GM12878 (cell line): ENCODE results near the gene NME8. TPM values are rescaled to one million over a fixed set of nuclear protein-coding genes. Genes with fewer than 3 reads are reported as not detected.

ENCODE experiments used
- ATAC-seq: fragments of 200-7000 bp; cut with Tn5 transposase; 3 replicates; pipeline ENCODE4 v1.9.1; 2020; ENCODE audit warnings: mild to moderate bottlenecking, moderate library complexity
- BruUV-seq: library from RNA; stranded (reverse); fragments of 400-500 nt; replicated peaks from 2 replicates; lab custom pipeline; 2021; lab: Mats Ljungman, UMichigan
- CTCF ChIA-PET: fragments of 300-600 bp; sonication (Branson Sonifier 250); formaldehyde crosslinking; extraction: SDS; loops from one replicate; lab custom pipeline; 2021; ENCODE audit warnings: inconsistent platforms; lab: Yijun Ruan, JAX
- POLR2A ChIA-PET: fragments of 350-600 bp; formaldehyde crosslinking; extraction: SDS; loops from one replicate; lab custom pipeline; 2021; ENCODE audit warnings: inconsistent platforms; lab: Charles Lee
- RAD21 ChIA-PET: fragments of 300-600 bp; sonication (Branson Sonifier 250); formaldehyde crosslinking; loops from one replicate; lab custom pipeline; 2023; ENCODE audit warnings: antibody characterized with exemption; ENCODE audit not compliant: unreplicated experiment; lab: Charles Lee
- SMC1A ChIA-PET: fragments of 300-600 bp; sonication (Branson Sonifier 250); formaldehyde crosslinking; loops from one replicate; lab custom pipeline; 2023; ENCODE audit not compliant: unreplicated experiment, uncharacterized antibody; lab: Charles Lee
- DNase-seq: peaks from one replicate; pipeline ENCODE4 v3.0.0-alpha.2; 2011; ENCODE audit warnings: low read depth, low spot score
- FAIRE-seq: peaks from 3 replicates; lab custom pipeline; 2011; peaks lifted over from hg19 to GRCh38; lab: Jason Lieb, UNC
- H2AFZ ChIP-seq: 2 replicates; pipeline ENCODE4 v1.6.0; 2011; ENCODE audit warnings: low read depth, low read length, control low read depth; ENCODE audit not compliant: control insufficient read depth
- H3K27ac ChIP-seq: 2 replicates; pipeline ENCODE4 v1.5.1; 2011; ENCODE audit warnings: control low read depth; ENCODE audit not compliant: control insufficient read depth, insufficient read depth
- H3K27me3 ChIP-seq, 2 experiments: replicated peaks in 1 of 2; 2 replicates each; pipeline versions ENCODE4 v1.6.0 to v1.6.1; 2011; ENCODE audit warnings: low read length in 1 of 2; ENCODE audit not compliant: control insufficient read depth in 2 of 2, insufficient read depth in 2 of 2
- H3K36me3 ChIP-seq, 2 experiments: 2 replicates each; pipeline ENCODE4 v1.5.1; 2011; ENCODE audit warnings: low read length in 1 of 2; ENCODE audit not compliant: control insufficient read depth in 2 of 2, insufficient read depth in 2 of 2
- H3K4me1 ChIP-seq: 2 replicates; pipeline ENCODE4 v1.6.1; 2011; ENCODE audit warnings: mild to moderate bottlenecking, low read length, moderate library complexity, mixed read lengths; ENCODE audit not compliant: control insufficient read depth, insufficient read depth
- H3K4me2 ChIP-seq: 2 replicates; pipeline ENCODE4 v1.6.0; 2011; ENCODE audit warnings: control low read depth; ENCODE audit not compliant: control insufficient read depth, insufficient read depth
- H3K4me3 ChIP-seq: fragments of 200-600 bp; sonication (generic); 2 replicates; pipeline ENCODE4 v1.5.1; 2016
- H3K79me2 ChIP-seq: 2 replicates; pipeline ENCODE4 v1.6.0; 2011; ENCODE audit warnings: low read length; ENCODE audit not compliant: control insufficient read depth, insufficient read depth
- H3K9ac ChIP-seq: 2 replicates; pipeline ENCODE4 v1.8.0; 2011; ENCODE audit warnings: low read length, control low read depth, mixed read lengths; ENCODE audit not compliant: control insufficient read depth, insufficient read depth
- H3K9me3 ChIP-seq: replicated peaks from 3 replicates; pipeline ENCODE4 v1.5.1; 2011; ENCODE audit warnings: mild to moderate bottlenecking, low read length; ENCODE audit not compliant: control insufficient read depth, insufficient read depth
- H4K20me1 ChIP-seq: 2 replicates; pipeline ENCODE4 v1.6.0; 2011; ENCODE audit not compliant: control insufficient read depth, insufficient read depth
- ATF7 ChIP-seq: fragments of 450-650 bp; IDR thresholded peaks from 2 replicates; pipeline ENCODE4 v1.6.1; 2016; ENCODE audit warnings: low read depth, mild to moderate bottlenecking
- BHLHE40 ChIP-seq, 2 experiments: fragments of 450-650 bp in 1 of 2; IDR thresholded peaks; 2 replicates each; pipeline ENCODE4 v1.6.1; 2011 to 2017; ENCODE audit warnings: low read depth in 2 of 2, borderline replicate concordance in 1 of 2, improper control_type of control experiment in 1 of 2, low read length in 1 of 2, mild to moderate bottlenecking in 1 of 2
- CHD1 ChIP-seq: IDR thresholded peaks from 2 replicates; pipeline ENCODE4 v1.6.1; 2012; ENCODE audit warnings: low read depth, low read length, improper control_type of control experiment
- CHD4 ChIP-seq: fragments of 200-600 bp; sonication (generic); IDR thresholded peaks from 2 replicates; pipeline ENCODE4 v1.6.1; 2016; ENCODE audit warnings: mild to moderate bottlenecking
- DPF2 ChIP-seq: fragments of 450-650 bp; IDR thresholded peaks from 2 replicates; pipeline ENCODE4 v1.6.1; 2017; ENCODE audit warnings: mild to moderate bottlenecking
- EED ChIP-seq: sonication (generic); IDR thresholded peaks from 2 replicates; pipeline ENCODE4 v1.6.1; 2016; ENCODE audit warnings: antibody characterized with exemption, low read depth
- EGR1 ChIP-seq, 2 experiments: IDR thresholded peaks; 1 replicate in 1 of 2; 2 replicates in 1 of 2; pipeline ENCODE4 v1.6.1; 2011 to 2012; ENCODE audit warnings: low read depth in 2 of 2, low read length in 2 of 2, borderline replicate concordance in 1 of 2, mild to moderate bottlenecking in 1 of 2, moderate library complexity in 1 of 2
- GABPA ChIP-seq: IDR thresholded peaks from 2 replicates; pipeline ENCODE4 v1.6.1; 2014; ENCODE audit warnings: antibody characterized with exemption, low read depth, mild to moderate bottlenecking, inconsistent platforms
- HCFC1 ChIP-seq: fragments of 150-350 bp; IDR thresholded peaks from 2 replicates; pipeline ENCODE4 v1.6.1; 2014; ENCODE audit warnings: low read length
- IKZF1 ChIP-seq: fragments of 450-650 bp; conservative IDR thresholded peaks from 2 replicates; pipeline ENCODE4 v1.6.1; 2017; ENCODE audit warnings: antibody characterized with exemption, mild to moderate bottlenecking
- MYB ChIP-seq: fragments of 150-350 bp; IDR thresholded peaks from 2 replicates; pipeline ENCODE4 v1.6.1; 2014; ENCODE audit warnings: mild to moderate bottlenecking, low read depth, low read length, borderline replicate concordance
- RELA ChIP-seq: fragments of 450-650 bp; IDR thresholded peaks from 2 replicates; pipeline ENCODE4 v1.8.0; 2014; ENCODE audit warnings: borderline replicate concordance; ENCODE audit not compliant: partially characterized antibody
- RUNX3 ChIP-seq: IDR thresholded peaks from 2 replicates; pipeline ENCODE4 v1.6.1; 2012; ENCODE audit warnings: low read length, inconsistent platforms
- STAT1 ChIP-seq: fragments of 450-650 bp; conservative IDR thresholded peaks from 2 replicates; pipeline ENCODE4 v1.6.1; 2014; ENCODE audit warnings: antibody characterized with exemption, mild to moderate bottlenecking
- WGBS: methylation state at CpG from one replicate; pipeline ENCODE4 v1.1.6; 2016; ENCODE audit warnings: low lambda C conversion rate; ENCODE audit not compliant: insufficient replicate concordance, insufficient coverage; ENCODE audit errors: missing lambda C conversion rate; 5-methylcytosine and 5-hydroxymethylcytosine counted together
- in situ Hi-C: fragments of 300-500 bp; cut with MboI; formaldehyde crosslinking; loops from 9 replicates; pipeline ENCODE4 v1.14.3; 2018; ENCODE audit warnings: mixed read lengths
- intact Hi-C: fragments of 100-400 bp; cut with micrococcal nuclease; formaldehyde crosslinking; loops from one replicate; pipeline ENCODE4 v1.14.2; 2022; ENCODE audit not compliant: unreplicated experiment
- polyA plus RNA-seq, 11 experiments: library from polyadenylated mRNA; depleted of rRNA in 4 of 11; unstranded in 6 of 11; stranded (reverse) in 5 of 11; fragments of >200 nt; fragmentation: Nextera tagmentation in 4 of 11; fragmentation: Illumina TruSeq in 1 of 11; extraction: Ambion mirVana in 4 of 11; extraction: Trizol in 1 of 11; gene quantifications; 1 replicate in 1 of 11; 2 replicates in 10 of 11; pipeline versions ENCODE4 v1.2.1 to v1.2.3, GENCODE V29; 2011 to 2016; ENCODE audit warnings: inconsistent platforms in 2 of 11, missing spikeins in 2 of 11, low read depth in 1 of 11
- total RNA-seq, 4 experiments: library from RNA; depleted of rRNA in 3 of 4; stranded (reverse); fragments of >200 nt in 3 of 4; fragmentation: Illumina TruSeq in 1 of 4; extraction: Trizol in 1 of 4; gene quantifications; 2 replicates each; pipeline versions ENCODE4 v1.2.1 to v1.2.3, GENCODE V29; 2013 to 2021
- TF ChIP-seq, protein P1 (sequence below): IDR thresholded peaks from 2 replicates; pipeline ENCODE4 v1.6.1; 2012; ENCODE audit warnings: low read depth, low read length, improper control_type of control experiment
- TF ChIP-seq, protein P2 (sequence below): IDR thresholded peaks from 2 replicates; pipeline ENCODE4 v1.6.1; 2012; ENCODE audit warnings: low read depth, low read length, improper control_type of control experiment
- TF ChIP-seq, protein P3 (sequence below): fragments of 450-650 bp; formaldehyde crosslinking; IDR thresholded peaks from 2 replicates; pipeline ENCODE4 v1.4.0; 2020; ENCODE audit warnings: mild to moderate bottlenecking, moderate library complexity
- TF ChIP-seq, protein P4 (sequence below): IDR thresholded peaks from 2 replicates; pipeline ENCODE4 v1.6.1; 2011; ENCODE audit warnings: borderline replicate concordance, low read depth, mild to moderate bottlenecking, moderate library complexity, mixed read lengths, low read length; ENCODE audit not compliant: insufficient read depth; ENCODE audit errors: extremely low read length

NME8 gene
- total and polyA plus RNA-seq, 10 of the 15 experiments (the other 5 are each of a cell fraction or from before 2014, with no cell fraction given), result 0.03 to 3.5 (median 0.52) TPM; not detected in 2

DNA sequence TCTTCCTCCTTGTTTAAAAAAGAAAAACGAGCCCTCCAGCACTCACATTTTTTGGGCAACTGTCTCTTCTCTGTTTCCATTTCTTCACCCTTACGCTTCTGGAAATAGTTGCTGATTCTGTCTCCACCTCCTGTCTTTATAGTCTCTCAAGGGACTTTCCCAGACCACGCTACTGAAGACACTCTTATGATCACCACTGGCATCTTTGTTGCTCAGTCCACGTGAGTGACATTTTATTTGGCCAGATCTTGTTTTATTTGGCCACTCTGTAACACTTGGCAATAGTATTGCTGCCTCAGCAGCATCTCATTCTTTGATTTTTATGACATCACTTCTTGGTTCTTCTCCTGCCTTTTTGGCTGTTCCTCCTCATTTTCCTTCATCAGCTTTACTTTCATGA is 21.6 kb upstream of the NME8 start:
- in situ Hi-C loops (no loop called here), intact Hi-C loops (no loop called here)
- DNase-seq (no peak), FAIRE-seq (no peak), ATAC-seq (peak; percentile 83)
- POLR2A ChIA-PET, result interaction anchor here (0.7 to 3.3 kb wide), 2 partner anchors 11 to 43 kb away, joined by 4 to 54 read pairs; no protein-coding TSS in a partner anchor
- H3K27me3 ChIP-seq, result no peaks in the 10 kb centered on the region
- WGBS, result 13% methylated on average over 4 of the region's 4 CpGs
- H3K36me3 ChIP-seq, result no peaks in the 10 kb centered on the region
- peaks cover 5% of the 10 kb centered on the region; the same call in 2 of the 3 replicates for H3K9me3 ChIP-seq
- H3K4me2 ChIP-seq, result 0 out of 2 replicates have a peak overlapping the region, but pooled peaks have one; percentile 54
- H3K9ac ChIP-seq, result no peak overlapping the region
- RAD21 ChIA-PET, result interaction anchor here (1.1 to 3.8 kb wide), 7 partner anchors 11 to 138 kb away, joined by 3 to 78 read pairs (median 4); no protein-coding TSS in a partner anchor
- 0 out of 2 replicates have a peak overlapping the region, but pooled peaks have one; percentile 2 for H3K4me3 ChIP-seq
- no TSS peak for BruUV-seq
- peak overlapping the region; percentile 41 for H2AFZ ChIP-seq
- no peak overlapping the region for H3K27ac ChIP-seq
- H4K20me1 ChIP-seq, result no peaks in the 10 kb centered on the region
- CTCF ChIA-PET, result interaction anchor here (1.1 to 3.4 kb wide), 7 partner anchors 10 to 509 kb away, joined by 3 to 31 read pairs (median 4); no protein-coding TSS in a partner anchor
- SMC1A ChIA-PET, result interaction anchor here (0.6 to 4.0 kb wide), 13 partner anchors 12 to 143 kb away, joined by 3 to 111 read pairs (median 4); partner anchors contain the start of gene GPR141
- H3K79me2 ChIP-seq, result peaks cover 24% of the 10 kb centered on the region
- H3K4me1 ChIP-seq, result peaks cover 7% of the 10 kb centered on the region; the same call in 1 of the 2 replicates
- peak; percentile 84; the same call in 1 of the 2 replicates for TF ChIP-seq ATF7
- no peak for TF ChIP-seq IKZF1
- no peak for TF ChIP-seq CHD1
- peak; percentile 45 to 67; a peak in 2 of 4 replicates for TF ChIP-seq BHLHE40 (IDR thresholded peaks at IDR 0.05; ENCODE audit: borderline replicate concordance in 1 of 2, low read depth in 2 of 2, low read length in 1 of 2)
- TF ChIP-seq, protein P1, sequence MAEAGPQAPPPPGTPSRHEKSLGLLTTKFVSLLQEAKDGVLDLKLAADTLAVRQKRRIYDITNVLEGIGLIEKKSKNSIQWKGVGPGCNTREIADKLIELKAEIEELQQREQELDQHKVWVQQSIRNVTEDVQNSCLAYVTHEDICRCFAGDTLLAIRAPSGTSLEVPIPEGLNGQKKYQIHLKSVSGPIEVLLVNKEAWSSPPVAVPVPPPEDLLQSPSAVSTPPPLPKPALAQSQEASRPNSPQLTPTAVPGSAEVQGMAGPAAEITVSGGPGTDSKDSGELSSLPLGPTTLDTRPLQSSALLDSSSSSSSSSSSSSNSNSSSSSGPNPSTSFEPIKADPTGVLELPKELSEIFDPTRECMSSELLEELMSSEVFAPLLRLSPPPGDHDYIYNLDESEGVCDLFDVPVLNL, result no peak
- TF ChIP-seq, protein P2, sequence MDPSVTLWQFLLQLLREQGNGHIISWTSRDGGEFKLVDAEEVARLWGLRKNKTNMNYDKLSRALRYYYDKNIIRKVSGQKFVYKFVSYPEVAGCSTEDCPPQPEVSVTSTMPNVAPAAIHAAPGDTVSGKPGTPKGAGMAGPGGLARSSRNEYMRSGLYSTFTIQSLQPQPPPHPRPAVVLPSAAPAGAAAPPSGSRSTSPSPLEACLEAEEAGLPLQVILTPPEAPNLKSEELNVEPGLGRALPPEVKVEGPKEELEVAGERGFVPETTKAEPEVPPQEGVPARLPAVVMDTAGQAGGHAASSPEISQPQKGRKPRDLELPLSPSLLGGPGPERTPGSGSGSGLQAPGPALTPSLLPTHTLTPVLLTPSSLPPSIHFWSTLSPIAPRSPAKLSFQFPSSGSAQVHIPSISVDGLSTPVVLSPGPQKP, result no peak
- no peak for TF ChIP-seq GABPA
- no peak for TF ChIP-seq MYB
- TF ChIP-seq, protein P3, sequence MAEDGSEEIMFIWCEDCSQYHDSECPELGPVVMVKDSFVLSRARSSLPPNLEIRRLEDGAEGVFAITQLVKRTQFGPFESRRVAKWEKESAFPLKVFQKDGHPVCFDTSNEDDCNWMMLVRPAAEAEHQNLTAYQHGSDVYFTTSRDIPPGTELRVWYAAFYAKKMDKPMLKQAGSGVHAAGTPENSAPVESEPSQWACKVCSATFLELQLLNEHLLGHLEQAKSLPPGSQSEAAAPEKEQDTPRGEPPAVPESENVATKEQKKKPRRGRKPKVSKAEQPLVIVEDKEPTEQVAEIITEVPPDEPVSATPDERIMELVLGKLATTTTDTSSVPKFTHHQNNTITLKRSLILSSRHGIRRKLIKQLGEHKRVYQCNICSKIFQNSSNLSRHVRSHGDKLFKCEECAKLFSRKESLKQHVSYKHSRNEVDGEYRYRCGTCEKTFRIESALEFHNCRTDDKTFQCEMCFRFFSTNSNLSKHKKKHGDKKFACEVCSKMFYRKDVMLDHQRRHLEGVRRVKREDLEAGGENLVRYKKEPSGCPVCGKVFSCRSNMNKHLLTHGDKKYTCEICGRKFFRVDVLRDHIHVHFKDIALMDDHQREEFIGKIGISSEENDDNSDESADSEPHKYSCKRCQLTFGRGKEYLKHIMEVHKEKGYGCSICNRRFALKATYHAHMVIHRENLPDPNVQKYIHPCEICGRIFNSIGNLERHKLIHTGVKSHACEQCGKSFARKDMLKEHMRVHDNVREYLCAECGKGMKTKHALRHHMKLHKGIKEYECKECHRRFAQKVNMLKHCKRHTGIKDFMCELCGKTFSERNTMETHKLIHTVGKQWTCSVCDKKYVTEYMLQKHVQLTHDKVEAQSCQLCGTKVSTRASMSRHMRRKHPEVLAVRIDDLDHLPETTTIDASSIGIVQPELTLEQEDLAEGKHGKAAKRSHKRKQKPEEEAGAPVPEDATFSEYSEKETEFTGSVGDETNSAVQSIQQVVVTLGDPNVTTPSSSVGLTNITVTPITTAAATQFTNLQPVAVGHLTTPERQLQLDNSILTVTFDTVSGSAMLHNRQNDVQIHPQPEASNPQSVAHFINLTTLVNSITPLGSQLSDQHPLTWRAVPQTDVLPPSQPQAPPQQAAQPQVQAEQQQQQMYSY, result no peak
- peak; percentile 51 for TF ChIP-seq RELA
- peak; percentile 38; the same call in 1 of the 2 replicates for TF ChIP-seq RUNX3
- no peak for TF ChIP-seq EED
- no peak for TF ChIP-seq HCFC1
- no peak for TF ChIP-seq DPF2
- TF ChIP-seq, protein P4, sequence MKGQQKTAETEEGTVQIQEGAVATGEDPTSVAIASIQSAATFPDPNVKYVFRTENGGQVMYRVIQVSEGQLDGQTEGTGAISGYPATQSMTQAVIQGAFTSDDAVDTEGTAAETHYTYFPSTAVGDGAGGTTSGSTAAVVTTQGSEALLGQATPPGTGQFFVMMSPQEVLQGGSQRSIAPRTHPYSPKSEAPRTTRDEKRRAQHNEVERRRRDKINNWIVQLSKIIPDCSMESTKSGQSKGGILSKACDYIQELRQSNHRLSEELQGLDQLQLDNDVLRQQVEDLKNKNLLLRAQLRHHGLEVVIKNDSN, result no peak
- no peak for TF ChIP-seq STAT1
- no peak for TF ChIP-seq CHD4
- TF ChIP-seq EGR1 (IDR thresholded peaks at IDR 0.05; ENCODE audit: borderline replicate concordance in 1 of 2, low read depth in 2 of 2, low read length in 2 of 2), result no peak
